CD4-positive, alpha-beta T cell treated with Interleukin-6 for 4 hours (primary cell): Measurements from ENCODE around the gene MEAK7.

Experiments used
- DNase-seq: peaks from one replicate; pipeline ENCODE4 v3.0.0-alpha.2; 2020; ENCODE audit warnings: mixed read lengths

Gene MEAK7

GRCh38 chr16:84504420-84505248, at the start of gene MEAK7:
Gene MEAK7, minus strand, starts transcription at chr16:84504659. Its CDS starts 6,573 bp downstream, at chr16:84498086.
- peak; percentile 99 for DNase-seq

DNA sequence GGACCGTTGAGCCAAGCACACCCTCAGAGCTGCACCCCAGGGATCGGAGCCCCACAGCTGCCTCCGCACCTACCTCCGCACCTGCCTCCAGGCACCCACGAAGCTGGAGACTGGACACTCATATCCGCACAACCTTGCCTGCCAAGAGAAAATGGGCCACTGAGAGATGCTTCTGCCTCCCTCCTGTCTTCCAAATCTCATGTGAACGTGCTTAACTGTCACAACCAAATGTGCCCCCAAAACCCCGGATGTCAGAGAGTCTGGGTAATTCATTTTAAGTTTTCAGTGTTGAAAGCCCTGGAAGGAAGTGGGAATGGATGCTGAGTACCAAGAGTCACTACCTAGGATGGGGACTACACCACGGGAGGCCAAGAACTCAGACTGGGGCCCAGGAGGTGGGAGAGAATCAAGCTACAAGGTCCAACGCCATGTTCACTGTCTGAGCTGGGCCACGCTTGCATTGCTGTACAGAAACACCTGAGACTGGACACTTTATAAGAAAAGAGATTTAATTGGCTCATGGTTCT, 49.5 kb upstream of the MEAK7 start:
- DNase-seq = peak; percentile 73

GRCh38 chr16:84552135-84552534, 47.7 kb upstream of the MEAK7 start:
- no peak for DNase-seq

- no peak for DNase-seq
Measured at GRCh38 chr16:84550096-84550495, 45.6 kb upstream of the MEAK7 start.

DNA sequence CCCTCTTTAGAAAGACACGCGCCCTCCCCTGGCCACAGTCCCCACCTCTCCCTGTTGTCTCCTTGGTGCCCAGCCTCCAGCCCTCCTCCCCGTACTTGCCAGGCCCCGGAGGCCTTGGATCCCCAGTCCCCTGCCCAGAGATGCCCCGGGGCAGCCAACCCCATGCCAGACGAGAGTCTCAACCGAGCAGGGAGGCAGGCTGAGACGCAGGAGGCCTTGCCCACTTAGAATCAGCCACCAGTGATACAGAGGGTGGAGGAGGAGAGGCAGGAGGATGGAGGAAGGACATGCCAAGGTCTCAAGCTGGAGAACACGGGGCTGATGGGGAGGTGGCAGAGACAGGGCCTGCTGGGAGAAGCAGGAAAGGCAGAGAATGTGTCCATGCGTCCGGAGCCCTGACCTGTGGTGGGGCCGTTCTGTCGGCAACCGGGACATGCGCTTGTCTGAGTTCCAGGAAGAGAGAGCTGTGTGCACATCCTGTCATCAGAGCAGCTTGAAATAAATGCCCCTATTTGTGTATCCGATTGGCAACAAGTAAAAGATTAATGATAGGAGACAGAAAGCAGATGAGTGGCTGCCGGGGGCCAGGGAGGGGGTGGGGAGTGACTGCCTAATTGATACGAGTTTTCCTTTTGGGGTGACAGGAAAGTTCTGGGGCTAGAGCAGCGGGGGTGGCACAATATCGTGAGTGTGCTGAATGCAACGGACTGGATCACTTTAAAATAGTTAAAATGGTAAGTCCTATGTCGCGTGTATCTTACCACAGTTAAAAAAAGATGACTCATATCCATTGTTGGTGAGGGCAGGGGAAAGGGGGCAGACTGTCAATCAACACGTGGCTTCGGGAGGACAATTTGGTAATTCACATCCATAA, 44.7 kb upstream of the MEAK7 start:
- peak; percentile 61 for DNase-seq

GRCh38 chr16:84548508-84548907, 44.0 kb upstream of the MEAK7 start:
- no peak for DNase-seq

DNA sequence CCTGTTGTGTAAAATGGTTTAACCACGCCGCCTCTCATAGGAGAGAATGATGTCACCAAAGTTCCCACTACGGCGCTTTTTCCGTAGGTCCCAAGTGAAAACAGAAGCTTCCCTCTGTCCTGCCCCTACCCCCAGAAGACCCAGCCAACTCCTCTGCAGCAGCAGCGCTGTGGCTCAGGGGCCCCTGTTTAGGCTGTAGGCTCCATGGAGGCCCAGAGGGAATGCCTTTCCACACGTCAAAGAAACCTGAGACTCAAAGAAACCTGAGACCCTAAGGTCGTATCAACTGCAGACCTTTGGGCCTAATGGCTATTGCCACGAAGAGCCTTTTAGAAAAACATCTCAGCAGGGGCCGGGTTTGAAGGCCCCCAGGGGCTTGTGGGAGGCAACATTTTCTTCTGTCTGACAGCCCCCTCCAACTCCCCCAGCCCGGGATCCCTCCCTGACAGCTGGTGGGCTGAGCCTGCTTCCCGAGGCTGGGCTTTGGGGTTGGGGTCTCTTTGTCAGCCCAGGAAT, 43.1 kb upstream of the MEAK7 start:
- no peak for DNase-seq

- DNase-seq = no peak
Measured at GRCh38 chr16:84546669-84547545, 42.4 kb upstream of the MEAK7 start.

DNA sequence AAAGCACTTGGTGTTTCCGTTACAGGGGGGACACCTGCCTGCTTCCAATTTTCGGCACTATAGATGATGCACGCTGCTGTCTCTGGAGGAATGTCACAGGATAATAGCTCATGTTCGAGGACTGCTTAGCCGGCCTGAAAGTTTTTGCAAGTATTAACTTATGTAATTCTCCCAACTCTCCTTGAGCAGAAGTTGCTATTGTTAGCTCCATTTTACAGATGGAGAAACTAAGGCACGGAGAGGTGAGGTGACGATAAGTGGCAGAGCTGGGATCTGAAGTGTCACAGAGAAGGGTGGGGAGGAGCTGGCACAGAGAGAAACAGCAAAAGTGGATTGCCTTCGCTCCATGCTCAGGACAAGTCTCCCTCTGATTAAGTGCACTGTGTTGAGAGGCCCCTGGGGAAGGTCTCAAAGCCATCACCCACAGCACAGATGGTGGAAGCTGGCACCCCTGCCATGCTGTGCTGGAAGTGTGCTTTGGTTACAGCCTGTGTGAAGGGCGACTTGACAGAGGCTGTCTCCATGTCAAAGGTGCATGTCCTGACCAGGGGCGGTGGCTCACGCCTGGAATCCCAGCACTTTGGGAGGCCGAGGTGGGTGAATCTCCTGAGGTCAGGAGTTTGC, 40.8 kb upstream of the MEAK7 start:
- no peak for DNase-seq

DNA sequence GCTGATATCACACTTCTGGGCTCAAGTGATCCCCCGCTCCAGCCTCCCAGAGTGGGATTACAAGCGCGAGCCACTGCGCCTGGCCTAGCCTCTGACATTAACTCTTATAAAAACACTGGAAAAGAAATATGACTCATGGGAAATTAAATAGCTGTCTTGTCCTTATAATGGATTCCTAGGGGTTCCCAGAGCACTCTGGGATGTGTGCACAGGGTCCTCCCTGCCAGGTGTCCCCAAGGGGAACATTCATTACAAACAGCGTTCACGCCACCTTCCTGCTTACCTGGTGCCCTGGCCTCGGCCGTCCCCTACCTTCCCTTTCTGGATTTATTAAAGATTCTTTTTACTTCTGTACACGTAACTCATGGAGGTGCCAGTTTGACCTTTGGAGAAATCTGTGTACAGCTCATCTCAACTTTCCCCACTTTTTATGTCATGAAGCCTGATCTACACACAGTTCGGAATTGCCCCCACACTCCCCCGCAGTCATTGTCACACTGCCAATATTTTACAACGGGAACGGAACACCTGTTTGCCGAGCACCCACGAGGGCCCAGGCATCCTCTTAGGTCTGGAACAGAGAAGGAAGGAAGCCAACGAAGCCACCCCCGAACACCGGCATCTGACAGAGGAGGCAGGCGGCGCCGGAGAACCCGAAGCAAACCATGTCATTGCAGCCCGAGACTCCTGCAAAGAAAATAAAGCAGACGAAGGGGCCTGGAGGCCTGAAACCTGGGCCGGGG, 39.7 kb upstream of the MEAK7 start:
- peak; percentile 67 for DNase-seq

GRCh38 chr16:84543253-84543652, 38.8 kb upstream of the MEAK7 start:
- no peak for DNase-seq

DNA sequence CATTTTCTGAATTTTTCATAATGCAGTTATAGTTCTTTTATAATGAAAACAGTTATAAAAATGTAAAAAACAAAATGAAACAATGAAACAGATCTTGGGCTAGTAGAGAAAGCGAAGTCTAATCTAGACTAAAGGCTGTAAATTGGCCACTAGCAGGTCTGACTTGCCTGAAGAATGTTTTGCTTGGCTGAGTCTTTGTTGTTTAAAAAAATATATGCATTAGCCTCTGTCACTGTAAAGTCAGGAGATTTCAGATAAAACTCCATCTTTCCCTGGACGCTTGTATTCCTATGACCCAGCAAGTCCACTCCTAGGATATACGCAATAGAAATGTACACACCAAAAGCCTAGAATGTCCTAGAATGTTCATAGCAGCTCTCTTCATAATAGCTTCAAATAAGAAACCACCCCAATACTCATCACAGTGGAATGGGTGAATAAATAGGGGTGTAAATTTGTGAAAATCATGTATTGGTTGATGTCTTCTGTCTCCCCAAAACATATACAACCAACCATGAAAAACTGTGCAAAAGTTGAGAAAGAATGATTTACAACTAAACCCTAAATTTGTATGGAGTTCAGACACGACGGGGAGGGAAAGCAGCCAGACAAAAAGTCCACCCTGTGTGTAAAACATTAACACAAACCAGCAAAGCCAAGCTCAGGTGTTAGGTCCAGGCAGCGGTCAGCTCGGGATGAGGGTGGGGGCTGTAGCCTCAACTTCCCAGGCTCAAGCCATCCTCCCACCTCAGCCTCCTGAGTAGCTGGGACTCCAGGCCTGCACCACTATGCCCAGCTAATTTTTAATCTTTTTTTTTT, 37.7 kb upstream of the MEAK7 start:
- DNase-seq = no peak

GRCh38 chr16:84540194-84540593, 35.7 kb upstream of the MEAK7 start:
- no peak for DNase-seq

DNA sequence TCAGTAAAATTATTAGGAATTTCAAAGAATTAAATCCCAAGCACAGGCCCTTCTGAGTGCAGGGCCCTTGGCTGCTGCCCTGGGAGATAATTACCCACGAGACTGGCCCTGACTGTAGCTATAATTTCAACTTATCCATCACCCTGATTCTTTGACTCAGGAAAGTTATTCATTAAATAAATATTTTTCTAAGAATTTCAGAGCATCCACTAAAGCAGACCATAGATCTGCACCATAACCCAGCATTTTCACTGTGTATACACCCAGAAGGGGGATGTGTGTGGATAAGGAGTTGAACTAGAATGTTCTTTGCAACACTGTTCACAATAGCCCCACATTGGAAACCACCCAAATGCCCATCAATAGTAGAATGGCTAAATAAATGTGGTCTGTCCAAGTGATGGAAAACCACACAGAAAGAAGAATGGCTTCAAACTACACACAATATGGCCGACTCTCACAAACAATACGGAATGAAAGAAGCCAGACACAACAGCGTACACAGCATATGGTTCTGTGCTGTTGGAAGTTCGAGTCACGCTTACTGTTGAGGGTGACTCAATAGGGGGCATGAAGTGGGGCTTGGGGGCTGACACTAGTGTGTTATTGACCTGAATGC, 33.9 kb upstream of the MEAK7 start:
- no peak for DNase-seq

- DNase-seq = no peak
Measured at GRCh38 chr16:84537491-84538151, 33.2 kb upstream of the MEAK7 start.

- no peak for DNase-seq
Measured at GRCh38 chr16:84535851-84536250, 31.4 kb upstream of the MEAK7 start.

- DNase-seq = no peak
Measured at GRCh38 chr16:84535408-84535807, 30.9 kb upstream of the MEAK7 start.

GRCh38 chr16:84534815-84535214, 30.4 kb upstream of the MEAK7 start:
- no peak for DNase-seq

- no peak for DNase-seq
Measured at GRCh38 chr16:84532855-84533486, 28.5 kb upstream of the MEAK7 start.
